ENCODE data around the gene MTHFD2.
A peak's percentile ranks its signal among the peaks of the same experiment; 100 is the strongest.
"Not testable (repeated sequence)": the region's sequence is repeated elsewhere in the genome, so short reads cannot be mapped to it uniquely, and the experiment has no call there.

Gene MTHFD2

GRCh38 chr2:74198461-74199274, at the start of gene MTHFD2:
MTHFD2 (plus strand) TSS chr2:74198615; CDS start chr2:74198642, 27 bp downstream.
- DNase-seq (ENCODE audit: extremely low read depth in 1 of 2, low read depth in 1 of 2), result peak; percentile 85 to 92

- DNase-seq (ENCODE audit: extremely low read depth in 1 of 2, low read depth in 1 of 2), result no peak
These were observed 49.2 kb upstream of the MTHFD2 start for GRCh38 chr2:74149247-74149525.

DNA sequence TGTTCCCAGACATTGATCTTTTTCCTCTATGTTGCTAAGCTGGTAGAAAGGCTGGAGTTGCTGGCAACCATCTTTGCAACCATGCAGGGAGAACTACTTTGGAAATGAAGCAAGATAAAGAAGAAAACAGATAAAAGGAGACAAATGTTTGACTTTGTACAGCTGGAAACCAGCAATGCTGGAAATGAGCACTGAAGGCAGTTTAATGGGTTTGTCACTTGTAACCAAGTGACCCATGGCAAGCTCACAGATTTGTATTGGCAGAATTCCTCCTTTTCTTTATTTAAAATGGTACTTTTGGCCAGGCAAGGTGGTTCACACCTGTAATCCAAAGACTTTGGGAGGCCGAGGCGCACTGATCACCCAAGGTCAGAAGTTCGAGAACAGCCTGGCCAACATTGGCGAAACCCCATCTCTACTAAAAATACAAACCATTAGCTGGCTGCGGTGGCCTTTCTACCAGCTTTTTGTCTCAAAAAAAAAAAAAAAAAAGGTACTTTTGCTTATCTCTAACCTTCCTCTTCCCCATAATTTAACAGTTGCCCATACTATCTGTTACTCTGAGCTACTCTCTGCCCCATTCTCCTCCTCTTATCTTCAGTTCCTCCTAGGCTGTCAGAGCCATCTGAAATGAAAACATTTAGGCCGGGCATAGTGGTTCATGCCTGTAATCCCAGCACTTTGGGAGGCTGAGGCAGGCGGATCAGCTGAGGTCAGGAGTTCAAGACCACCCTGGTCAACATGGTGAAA, 48.7 kb upstream of the MTHFD2 start:
- DNase-seq (ENCODE audit: extremely low read depth in 1 of 2, low read depth in 1 of 2), result no peak

GRCh38 chr2:74152954-74153353, 45.5 kb upstream of the MTHFD2 start:
- DNase-seq (ENCODE audit: extremely low read depth in 1 of 2, low read depth in 1 of 2), result no peak

DNA sequence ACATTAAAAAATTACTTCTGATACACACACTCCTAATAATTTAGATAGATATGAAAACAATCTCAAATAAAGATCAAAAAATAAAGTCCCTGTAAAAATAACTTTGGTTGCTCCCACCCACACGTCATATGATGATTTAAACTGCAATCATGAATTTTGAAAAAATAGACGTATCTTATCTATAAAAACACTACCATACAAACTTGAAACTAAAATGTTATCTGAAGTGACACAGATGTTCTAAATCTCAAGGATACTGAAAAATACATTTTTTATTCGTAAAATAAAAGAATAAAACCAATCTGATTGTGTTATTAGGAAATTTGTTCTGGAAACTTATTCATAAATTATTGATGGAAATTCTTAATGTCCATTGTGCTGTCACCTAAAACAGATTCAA, 42.6 kb upstream of the MTHFD2 start:
- no peak for DNase-seq (ENCODE audit: extremely low read depth in 1 of 2, low read depth in 1 of 2)

DNA sequence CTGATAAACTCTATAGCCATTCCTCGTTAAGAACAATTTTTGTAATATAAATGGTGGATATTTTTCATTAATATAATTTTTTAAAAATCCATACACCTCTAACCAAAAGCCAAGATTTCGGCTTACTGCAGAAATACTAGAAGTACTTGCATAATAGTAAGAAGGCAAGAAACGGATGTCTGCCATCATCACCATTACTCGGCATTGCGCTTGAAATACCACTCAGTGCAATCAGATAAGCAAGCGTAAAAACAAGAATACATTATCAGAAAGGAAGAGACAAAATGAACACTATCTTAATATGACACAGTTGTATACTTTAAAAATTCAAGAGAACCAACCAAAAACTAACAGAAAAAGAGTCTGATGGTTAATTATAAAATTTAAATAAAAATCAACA, 35.5 kb upstream of the MTHFD2 start:
- no peak for DNase-seq (ENCODE audit: extremely low read depth in 1 of 2, low read depth in 1 of 2)

DNA sequence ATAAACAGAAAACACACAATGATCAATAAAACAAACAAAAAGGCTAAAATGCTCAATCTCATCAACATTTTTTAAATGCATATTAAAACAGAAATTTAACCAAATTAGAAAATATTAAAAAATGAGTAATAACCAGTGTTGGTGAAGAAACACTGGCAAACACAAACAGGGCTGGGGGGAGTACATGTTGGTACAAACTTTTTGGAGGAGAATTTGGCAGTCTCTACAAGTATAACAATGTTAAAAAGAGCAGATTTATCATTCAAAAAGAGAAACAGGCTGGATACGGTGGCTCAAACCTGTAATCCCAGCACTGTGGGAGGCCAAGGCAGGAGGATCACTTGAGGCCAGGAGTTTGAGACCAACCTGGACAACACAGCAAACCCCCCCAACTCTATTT, 33.7 kb upstream of the MTHFD2 start:
- no peak for DNase-seq (ENCODE audit: extremely low read depth in 1 of 2, low read depth in 1 of 2)

GRCh38 chr2:74168739-74169138, 29.7 kb upstream of the MTHFD2 start:
- DNase-seq (ENCODE audit: extremely low read depth in 1 of 2, low read depth in 1 of 2), result no peak

DNA sequence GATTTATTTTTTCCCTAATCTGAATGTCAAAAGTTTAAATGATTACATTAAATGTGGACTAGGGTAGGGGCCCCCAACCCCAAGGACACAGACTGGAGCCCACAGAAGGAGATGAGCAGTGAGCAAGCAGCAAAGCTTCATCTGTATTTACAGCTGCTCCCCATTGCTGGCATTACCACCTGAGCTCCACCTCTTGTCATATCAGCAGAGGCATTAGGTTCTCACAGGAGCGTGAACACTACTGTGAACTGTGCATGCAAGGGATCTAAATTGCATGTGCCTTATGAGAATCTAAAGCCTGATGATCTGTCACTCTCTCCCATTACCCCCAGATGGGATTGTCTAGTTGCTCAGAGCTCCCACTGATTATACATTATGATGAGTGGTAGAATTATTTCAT, 23.5 kb upstream of the MTHFD2 start:
- no peak for DNase-seq (ENCODE audit: extremely low read depth in 1 of 2, low read depth in 1 of 2)

GRCh38 chr2:74177696-74178095, 20.7 kb upstream of the MTHFD2 start:
- DNase-seq (ENCODE audit: extremely low read depth in 1 of 2, low read depth in 1 of 2), result no peak

GRCh38 chr2:74178211-74179062, 20.0 kb upstream of the MTHFD2 start, which contains the start of gene MOB1A:
MOB1A (minus strand) TSS chr2:74178879; CDS start chr2:74178674, 205 bp downstream.
- peak; percentile 96 to 98 for DNase-seq (ENCODE audit: extremely low read depth in 1 of 2, low read depth in 1 of 2)

GRCh38 chr2:74179063-74179865, 19.2 kb upstream of the MTHFD2 start:
- DNase-seq (ENCODE audit: extremely low read depth in 1 of 2, low read depth in 1 of 2), result no peak

DNA sequence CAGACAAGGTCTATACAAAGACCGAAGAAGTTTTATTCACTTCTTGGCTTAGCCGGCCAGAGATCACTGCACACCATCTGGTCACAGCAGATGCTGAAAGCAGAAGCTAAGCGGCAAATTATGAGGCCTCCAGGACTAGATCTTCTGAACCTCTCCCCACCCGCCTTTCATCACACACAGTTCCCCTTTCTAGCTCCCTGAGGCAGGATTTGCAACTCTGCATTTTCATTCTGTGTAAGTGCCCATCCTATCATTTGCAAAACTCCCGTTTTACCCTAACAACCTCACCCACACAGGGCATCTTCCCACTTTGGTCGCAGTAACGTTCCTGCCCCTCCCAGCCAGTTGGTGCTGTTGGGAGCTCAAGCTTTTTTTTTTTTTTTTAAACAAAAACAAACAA, 16.7 kb upstream of the MTHFD2 start:
- no peak for DNase-seq (ENCODE audit: extremely low read depth in 1 of 2, low read depth in 1 of 2)

DNA sequence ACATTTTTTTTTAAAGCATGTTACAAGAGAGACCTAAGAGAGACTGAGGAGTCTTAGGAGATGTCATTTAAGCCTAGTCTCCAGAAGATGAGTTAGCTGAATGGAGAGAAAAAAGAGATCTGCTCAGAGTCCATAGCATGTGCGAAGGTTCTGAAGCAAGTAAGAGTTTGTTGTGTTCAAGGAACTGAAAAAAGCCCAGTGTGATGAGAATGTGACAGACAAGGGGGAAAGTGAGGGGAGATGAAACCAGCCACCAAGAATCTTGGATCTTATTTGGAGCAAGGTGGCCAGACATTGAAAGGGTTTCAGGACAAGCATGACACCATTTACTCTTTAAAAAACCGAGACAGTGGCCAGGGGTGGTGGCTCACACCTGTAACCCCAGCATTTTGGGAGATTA, 14.5 kb upstream of the MTHFD2 start:
- no peak for DNase-seq (ENCODE audit: extremely low read depth in 1 of 2, low read depth in 1 of 2)

DNA sequence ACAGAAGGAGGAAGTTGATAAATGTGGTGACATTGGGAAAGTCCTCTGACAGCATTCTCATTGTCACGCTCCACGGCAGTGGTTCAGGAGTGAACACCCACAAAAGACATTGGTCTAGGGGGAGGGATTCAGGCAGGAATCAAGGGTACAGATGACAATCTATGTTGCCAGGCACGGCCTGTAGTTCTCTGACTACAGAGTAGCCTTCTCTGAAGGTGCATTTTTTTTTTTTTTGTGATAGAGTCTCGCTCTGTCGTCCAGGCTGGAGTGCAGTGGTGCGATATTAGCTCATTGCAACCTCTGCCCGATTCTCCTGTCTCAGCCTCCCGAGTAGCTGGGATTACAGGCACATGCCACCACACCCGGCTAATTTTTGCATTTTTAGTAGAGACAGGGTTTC, 12.4 kb upstream of the MTHFD2 start:
- peak in 1 of 2 donors; percentile 38 for DNase-seq (ENCODE audit: extremely low read depth in 1 of 2, low read depth in 1 of 2)

DNA sequence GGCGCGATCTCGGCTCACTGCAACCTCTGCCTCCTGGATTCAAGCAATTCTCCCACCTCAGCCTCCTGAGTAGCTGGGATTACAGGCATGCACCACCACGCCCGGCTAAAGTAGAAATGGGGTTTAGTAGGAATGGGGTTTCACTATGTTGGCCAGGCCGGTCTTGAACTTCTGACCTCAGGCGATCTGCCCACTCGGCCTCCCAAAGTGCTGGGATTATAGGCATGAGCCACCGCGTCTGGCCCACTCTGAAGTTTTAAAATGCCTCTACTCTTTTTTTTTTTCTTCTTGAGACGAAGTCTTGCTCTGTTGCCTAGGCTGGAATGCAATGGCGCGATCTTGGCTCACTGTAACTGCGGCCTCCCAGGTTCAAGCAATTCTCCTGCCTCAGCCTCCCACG, 11.7 kb upstream of the MTHFD2 start:
- DNase-seq (ENCODE audit: extremely low read depth in 1 of 2, low read depth in 1 of 2), result not testable (repeated sequence)

DNA sequence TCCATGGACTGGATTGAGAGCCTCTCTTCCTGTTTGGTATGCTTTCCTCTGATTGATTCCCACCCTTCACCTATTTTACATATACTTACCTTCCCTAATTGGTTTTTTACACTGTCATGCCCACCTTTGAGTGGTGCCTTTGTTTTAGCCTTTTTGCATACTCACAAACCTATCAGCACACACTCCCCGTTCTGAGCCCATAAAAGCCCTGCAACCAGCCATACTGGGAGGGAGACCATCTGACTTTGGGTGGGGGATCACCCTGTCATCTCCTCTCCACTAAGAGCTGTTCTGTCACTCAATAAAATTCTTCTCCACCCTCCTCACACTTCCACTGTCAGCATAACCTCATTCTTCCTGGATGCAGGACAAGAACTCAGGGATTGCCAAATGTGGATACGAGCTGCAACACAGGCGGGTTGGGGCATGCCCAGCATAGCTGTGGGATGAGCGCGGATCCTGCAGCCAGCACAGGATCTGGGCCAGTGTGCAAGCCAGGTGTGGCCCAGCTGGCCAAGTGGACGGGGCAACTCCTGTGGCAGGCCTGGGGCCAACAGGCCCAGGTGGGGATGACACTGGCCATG, 10.3 kb upstream of the MTHFD2 start:
- no peak for DNase-seq (ENCODE audit: extremely low read depth in 1 of 2, low read depth in 1 of 2)

- no peak for DNase-seq (ENCODE audit: extremely low read depth in 1 of 2, low read depth in 1 of 2)
These were observed 9.7 kb upstream of the MTHFD2 start for GRCh38 chr2:74188696-74189095.

- DNase-seq (ENCODE audit: extremely low read depth in 1 of 2, low read depth in 1 of 2), result no peak
These were observed 6.6 kb upstream of the MTHFD2 start for GRCh38 chr2:74191596-74192380.
